Right ventricle myocardium inferior (tissue), 1 donor: Measurements from ENCODE around the gene ABCA7. TPM values are rescaled to one million over a fixed set of nuclear protein-coding genes. Genes with fewer than 3 reads are reported as not detected.
"Not testable (repeated sequence)": the region's sequence is repeated elsewhere in the genome, so short reads cannot be mapped to it uniquely, and the experiment has no call there.

Experiments
- ATAC-seq: fragments of 200-7000 bp; cut with Tn5 transposase; one replicate; pipeline ENCODE4 v1.9.1; 2020; ENCODE audit warnings: mild to moderate bottlenecking, moderate library complexity
- DNase-seq: peaks from one replicate; pipeline ENCODE4 v3.0.0; 2021; ENCODE audit errors: missing footprints
- intact Hi-C: fragments of 100-400 bp; cut with DNase I; formaldehyde crosslinking; loops from one replicate; pipeline ENCODE4 v1.11.0; 2022
- total RNA-seq: library from RNA; stranded (reverse); fragmentation: NEBNext Ultra II Directional; extraction: Animal tissue kit (Norgen Biotek cat#: 25700); gene quantifications from one replicate; pipeline ENCODE4 v1.2.1, GENCODE V29; 2021
- donor health status: DM: no; HTN: yes; CAD: no; lungs with severe emphysema.

Gene ABCA7
- total RNA-seq, 1 donor from 2014 or later: 7.7 TPM

GRCh38 chr19:1114728-1115127, 74.8 kb downstream of the ABCA7 start:
- not testable (repeated sequence) for ATAC-seq, DNase-seq
- intact Hi-C loops: loop anchor here (5.0 kb wide), 1 partner anchor 78 kb away; no protein-coding TSS in a partner anchor

Other genes with a start within 250 kb of the ABCA7 start
- 67.6 TPM for gene PTBP1, start 242.7 kb upstream of the ABCA7 start, total RNA-seq
- not detected for gene PLPPR3, start 218.2 kb upstream of the ABCA7 start, total RNA-seq
- gene AZU1, start 212.3 kb upstream of the ABCA7 start, total RNA-seq: not detected
- gene PRTN3, start 199.1 kb upstream of the ABCA7 start, total RNA-seq: not detected
- 1.6 TPM for gene ELANE, start 187.8 kb upstream of the ABCA7 start, total RNA-seq
- 655 TPM for gene CFD, start 180.4 kb upstream of the ABCA7 start, total RNA-seq
- 23.5 TPM for gene MED16, start 146.9 kb upstream of the ABCA7 start, total RNA-seq
- gene RNU6-9, start 146.6 kb upstream of the ABCA7 start, total RNA-seq: not detected
- 21.9 TPM for gene R3HDM4, start 126.9 kb upstream of the ABCA7 start, total RNA-seq
- gene KISS1R, start 122.8 kb upstream of the ABCA7 start, total RNA-seq: not detected
- 6.7 TPM for gene ARID3A, start 114.1 kb upstream of the ABCA7 start, total RNA-seq
- 20.7 TPM for gene WDR18, start 55.8 kb upstream of the ABCA7 start, total RNA-seq
- 0.35 TPM for gene GRIN3B, start 39.7 kb upstream of the ABCA7 start, total RNA-seq
- 106 TPM for gene TMEM259, start 19.0 kb upstream of the ABCA7 start, total RNA-seq
- gene RNU6-2, start 18.6 kb upstream of the ABCA7 start, total RNA-seq: not detected
- 69.3 TPM for gene CNN2, start 13.5 kb upstream of the ABCA7 start, total RNA-seq
- 6.6 TPM for gene ARHGAP45, start 27.1 kb downstream of the ABCA7 start, total RNA-seq
- 142 TPM for gene POLR2E, start 55.3 kb downstream of the ABCA7 start, total RNA-seq
- gene GPX4, start 63.9 kb downstream of the ABCA7 start, total RNA-seq: 361 TPM
- gene SBNO2, start 134.2 kb downstream of the ABCA7 start, total RNA-seq: 14.7 TPM
- 49.9 TPM for gene STK11, start 165.7 kb downstream of the ABCA7 start, total RNA-seq
- 1.2 TPM for gene CBARP, start 197.9 kb downstream of the ABCA7 start, total RNA-seq
- 656 TPM for gene ATP5F1D, start 201.6 kb downstream of the ABCA7 start, total RNA-seq
- 62.8 TPM for gene MIDN, start 208.5 kb downstream of the ABCA7 start, total RNA-seq
- gene CIRBP, start 229.2 kb downstream of the ABCA7 start, total RNA-seq: 219 TPM
- 13.1 TPM for gene FAM174C, start 235.4 kb downstream of the ABCA7 start, total RNA-seq
- gene EFNA2, start 245.8 kb downstream of the ABCA7 start, total RNA-seq: not detected